A673 (cell line): ENCODE data around the gene EZH2. TPM values are rescaled to one million over a fixed set of nuclear protein-coding genes. Genes with fewer than 3 reads are reported as not detected.

Experiments used
- BruUV-seq: library from RNA; stranded (reverse); fragments of 400-500 nt; replicated peaks from 2 replicates; lab custom pipeline; 2021; lab: Mats Ljungman, UMichigan
- CTCF ChIA-PET: fragments of 300-600 bp; sonication (Branson Sonifier 250); formaldehyde crosslinking; loops from one replicate; lab custom pipeline; 2022; ENCODE audit warnings: antibody characterized with exemption; lab: Charles Lee
- POLR2A ChIA-PET: fragments of 300-600 bp; sonication (Branson Sonifier 250); formaldehyde crosslinking; loops from one replicate; lab custom pipeline; 2022; ENCODE audit warnings: antibody characterized with exemption; ENCODE audit not compliant: low non-redundant PET; lab: Charles Lee
- DNase-seq: peaks from one replicate; pipeline ENCODE4 v3.0.0-alpha.2; 2015; ENCODE audit warnings: low spot score
- H3K27ac ChIP-seq: fragments of 200-600 bp; sonication (generic); 2 replicates; pipeline ENCODE4 v1.5.1; 2016; ENCODE audit warnings: mixed run types, low read depth, mild to moderate bottlenecking, mixed read lengths, antibody characterized with exemption, low read length; ENCODE audit not compliant: poor library complexity, severe bottlenecking
- H3K27me3 ChIP-seq: fragments of 200-600 bp; sonication (generic); replicated peaks from 2 replicates; pipeline ENCODE4 v1.6.1; 2017; ENCODE audit warnings: mixed run types, low read depth, mild to moderate bottlenecking, mixed read lengths, antibody characterized with exemption, low read length; ENCODE audit not compliant: insufficient read depth, poor library complexity
- H3K36me3 ChIP-seq: fragments of 200-600 bp; sonication (generic); 2 replicates; pipeline ENCODE4 v1.6.1; 2016; ENCODE audit warnings: mixed run types, mild to moderate bottlenecking, mixed read lengths, antibody characterized with exemption, low read length; ENCODE audit not compliant: insufficient read depth, poor library complexity, severe bottlenecking
- H3K4me1 ChIP-seq: fragments of 200-600 bp; sonication (generic); 2 replicates; pipeline ENCODE4 v1.6.1; 2017; ENCODE audit warnings: mixed run types, mild to moderate bottlenecking, mixed read lengths, antibody characterized with exemption, low read length; ENCODE audit not compliant: insufficient read depth, poor library complexity, severe bottlenecking
- H3K4me3 ChIP-seq: fragments of 200-600 bp; sonication (generic); 2 replicates; pipeline ENCODE4 v1.5.1; 2016; ENCODE audit warnings: low read depth, mixed run types, mild to moderate bottlenecking, mixed read lengths, low read length; ENCODE audit not compliant: poor library complexity, severe bottlenecking
- H3K9me3 ChIP-seq: fragments of 200-600 bp; sonication (generic); 2 replicates; pipeline ENCODE4 v1.6.1; 2016; ENCODE audit warnings: mixed run types, low read depth, mild to moderate bottlenecking, mixed read lengths, antibody characterized with exemption, low read length; ENCODE audit not compliant: poor library complexity, severe bottlenecking
- CTCF ChIP-seq: fragments of 300-800, 200-600 bp; sonication (generic); conservative IDR thresholded peaks from 2 replicates; pipeline ENCODE4 v1.5.1; 2017; ENCODE audit warnings: low read depth, mild to moderate bottlenecking, antibody characterized with exemption, low read length, moderate library complexity, mixed read lengths
- EZH2 ChIP-seq: fragments of 200-600 bp; sonication (generic); IDR thresholded peaks from 2 replicates; pipeline ENCODE4 v1.6.1; 2017; ENCODE audit warnings: borderline replicate concordance, low read depth, mild to moderate bottlenecking, mixed read lengths, antibody characterized with exemption, low read length; ENCODE audit not compliant: poor library complexity, severe bottlenecking
- intact Hi-C: fragments of 100-400 bp; cut with micrococcal nuclease; formaldehyde crosslinking; loops from one replicate; pipeline ENCODE4 v1.10.0; 2022; ENCODE audit not compliant: unreplicated experiment
- total RNA-seq: library from RNA; stranded (reverse); gene quantifications from 2 replicates; pipeline ENCODE4 v1.2.3, GENCODE V29; 2021

The EZH2 gene
- total RNA-seq, 1 experiment from 2014 or later: 140 TPM

GRCh38 chr7:148905093-148905666 is 21.1 kb upstream of the EZH2 start:
- POLR2A ChIA-PET: no interaction called here
- Histone ChIP-seq H3K4me3 (no peak overlapping the region), H3K27ac (no peak overlapping the region), H3K27me3 (no peaks in the 10 kb centered on the region), H3K36me3 (no peaks in the 10 kb centered on the region), H3K9me3 (no peaks in the 10 kb centered on the region), H3K4me1 (no peaks in the 10 kb centered on the region)
- no TSS peak for BruUV-seq
- CTCF ChIA-PET: no interaction called here
- intact Hi-C loops: no loop called here
- no peak for DNase-seq
- no peak for TF ChIP-seq EZH2
- TF ChIP-seq CTCF: no peak

GRCh38 chr7:148903504-148903903 is 19.4 kb upstream of the EZH2 start:
- TF ChIP-seq EZH2 (no peak), CTCF (no peak)
- Histone ChIP-seq H3K36me3 (no peaks in the 10 kb centered on the region), H3K27me3 (no peaks in the 10 kb centered on the region), H3K4me3 (no peak overlapping the region), H3K9me3 (no peaks in the 10 kb centered on the region), H3K4me1 (no peaks in the 10 kb centered on the region), H3K27ac (no peak overlapping the region)
- CTCF ChIA-PET: no interaction called here
- POLR2A ChIA-PET: no interaction called here
- intact Hi-C loops: no loop called here
- no TSS peak for BruUV-seq
- DNase-seq: no peak

GRCh38 chr7:148901178-148901577 is 17.1 kb upstream of the EZH2 start:
- Histone ChIP-seq H3K4me3 (no peak overlapping the region), H3K27ac (no peak overlapping the region), H3K36me3 (no peaks in the 10 kb centered on the region), H3K4me1 (no peaks in the 10 kb centered on the region), H3K27me3 (no peaks in the 10 kb centered on the region), H3K9me3 (no peaks in the 10 kb centered on the region)
- POLR2A ChIA-PET: no interaction called here
- no peak for DNase-seq
- TF ChIP-seq EZH2: no peak
- no peak for TF ChIP-seq CTCF
- CTCF ChIA-PET: no interaction called here
- intact Hi-C loops: no loop called here
- BruUV-seq: no TSS peak
